SK-N-SH (cell line): ENCODE measurements around the gene CCDC93. TPM values are rescaled to one million over a fixed set of nuclear protein-coding genes. Genes with fewer than 3 reads are reported as not detected.
A peak's percentile ranks its signal among the peaks of the same experiment; 100 is the strongest.

ENCODE experiments used
- CTCF ChIA-PET: fragments of 300-600, 350-600 bp; formaldehyde crosslinking; extraction: SDS; loops from one replicate; lab custom pipeline; 2021; lab: Yijun Ruan, JAX
- POLR2A ChIA-PET: fragments of 350-600 bp; sonication (Branson Sonifier 250); formaldehyde crosslinking; extraction: SDS; loops from one replicate; lab custom pipeline; 2020; ENCODE audit warnings: antibody characterized with exemption, inconsistent platforms; lab: Yijun Ruan, JAX
- DNase-seq: peaks from one replicate; pipeline ENCODE4 v3.0.0; 2012
- H2AFZ ChIP-seq: fragments of 200-600 bp; sonication (generic); 2 replicates; pipeline ENCODE4 v1.8.1; 2016; ENCODE audit warnings: antibody characterized with exemption, mild to moderate bottlenecking, low read depth
- H3F3A ChIP-seq: fragments of 200-600 bp; sonication (generic); replicated peaks from 2 replicates; pipeline ENCODE3; 2016; ENCODE audit warnings: antibody characterized with exemption, mild to moderate bottlenecking; ENCODE audit not compliant: insufficient read depth
- H3K27ac ChIP-seq, 2 experiments: fragments of 200-500 bp in 1 of 2; fragments of 200-600 bp in 1 of 2; sonication (Bioruptor generic) in 1 of 2; sonication (generic), shearing (Covaris generic) in 1 of 2; 2 replicates each; pipeline versions ENCODE4 v1.5.1 to v1.6.1; 2014 to 2016; ENCODE audit warnings: low read depth in 2 of 2, inconsistent platforms in 1 of 2, low read length in 1 of 2, mild to moderate bottlenecking in 1 of 2, mixed read lengths in 1 of 2
- H3K27me3 ChIP-seq: fragments of 200-600 bp; sonication (generic), shearing (Covaris generic); 2 replicates; pipeline ENCODE4 v1.6.1; 2016; ENCODE audit warnings: mixed run types; ENCODE audit not compliant: insufficient read depth
- H3K36me3 ChIP-seq, 2 experiments: fragments of 200-500 bp in 1 of 2; fragments of 200-600 bp in 1 of 2; sonication (Bioruptor generic) in 1 of 2; sonication (generic) in 1 of 2; replicated peaks in 1 of 2; 2 replicates each; pipeline versions ENCODE3 to v1.5.1; 2014 to 2016; ENCODE audit warnings: low read length in 1 of 2, mild to moderate bottlenecking in 1 of 2; ENCODE audit not compliant: insufficient read depth in 2 of 2, control insufficient read depth in 1 of 2
- H3K4me1 ChIP-seq, 2 experiments: fragments of 200-500 bp in 1 of 2; fragments of 200-600 bp in 1 of 2; sonication (Bioruptor generic) in 1 of 2; sonication (generic), shearing (Covaris generic) in 1 of 2; 2 replicates each; pipeline versions ENCODE4 v1.5.1 to v1.6.1; 2014 to 2016; ENCODE audit warnings: low read depth in 1 of 2, low read length in 1 of 2, mixed run types in 1 of 2; ENCODE audit not compliant: insufficient read depth in 2 of 2, control insufficient read depth in 1 of 2
- H3K4me2 ChIP-seq: fragments of 200-600 bp; sonication (generic), shearing (Covaris generic); 2 replicates; pipeline ENCODE4 v1.6.1; 2017; ENCODE audit warnings: mixed run types
- H3K4me3 ChIP-seq, 2 experiments: fragments of 200-500 bp in 1 of 2; fragments of 200-600 bp in 1 of 2; sonication (Bioruptor generic) in 1 of 2; sonication (generic), shearing (Covaris generic) in 1 of 2; 2 replicates each; pipeline versions ENCODE4 v1.5.1 to v1.8.1; 2014 to 2016; ENCODE audit warnings: low read depth in 2 of 2, inconsistent platforms in 1 of 2, low read length in 1 of 2, mild to moderate bottlenecking in 1 of 2, mixed read lengths in 1 of 2, moderate library complexity in 1 of 2
- H3K79me2 ChIP-seq: fragments of 200-600 bp; sonication (generic); 2 replicates; pipeline ENCODE4 v1.8.1; 2017; ENCODE audit warnings: mild to moderate bottlenecking; ENCODE audit not compliant: insufficient read depth
- H3K9ac ChIP-seq: fragments of 200-600 bp; sonication (generic); 2 replicates; pipeline ENCODE4 v1.6.1; 2017; ENCODE audit warnings: mixed run types
- H3K9me2 ChIP-seq: fragments of 200-600 bp; sonication (generic); 2 replicates; pipeline ENCODE4 v1.6.1; 2017; ENCODE audit warnings: mixed run types
- H3K9me3 ChIP-seq: fragments of 200-600 bp; sonication (generic); 2 replicates; pipeline ENCODE4 v1.6.1; 2017; ENCODE audit warnings: mixed run types, mild to moderate bottlenecking, moderate library complexity
- H4K20me1 ChIP-seq: fragments of 200-600 bp; sonication (generic); 2 replicates; pipeline ENCODE4 v1.6.1; 2017; ENCODE audit warnings: mild to moderate bottlenecking, mixed run types; ENCODE audit not compliant: insufficient read depth
- ELF1 ChIP-seq: IDR thresholded peaks from 2 replicates; pipeline ENCODE4 v1.4.0; 2012
- EP300 ChIP-seq, 2 experiments: IDR thresholded peaks; 2 replicates each; pipeline versions ENCODE4 v1.4.0 to v1.6.1; 2012; ENCODE audit warnings: borderline replicate concordance in 1 of 2, low read depth in 1 of 2, low read length in 1 of 2
- FOSL2 ChIP-seq: IDR thresholded peaks from 2 replicates; pipeline ENCODE4 v1.4.0; 2012; ENCODE audit warnings: low read depth, mild to moderate bottlenecking, moderate library complexity, borderline replicate concordance
- FOXM1 ChIP-seq: IDR thresholded peaks from 2 replicates; pipeline ENCODE4 v1.4.0; 2012; ENCODE audit warnings: low read depth, mild to moderate bottlenecking
- GABPA ChIP-seq: IDR thresholded peaks from 2 replicates; pipeline ENCODE4 v1.4.0; 2012; ENCODE audit warnings: low read depth, mild to moderate bottlenecking
- GATA2 ChIP-seq: sonication (generic); formaldehyde crosslinking; IDR thresholded peaks from 2 replicates; pipeline ENCODE4 v1.5.0; 2020; ENCODE audit warnings: mild to moderate bottlenecking, missing genetic modification reagents
- JUND ChIP-seq: IDR thresholded peaks from 2 replicates; pipeline ENCODE4 v1.4.0; 2012
- MAX ChIP-seq: IDR thresholded peaks from 2 replicates; pipeline ENCODE4 v1.4.0; 2012; ENCODE audit warnings: low read depth
- MEF2A ChIP-seq: IDR thresholded peaks from 2 replicates; pipeline ENCODE4 v1.4.0; 2012; ENCODE audit warnings: low read depth, borderline replicate concordance
- MXI1 ChIP-seq: IDR thresholded peaks from 2 replicates; pipeline ENCODE4 v1.6.1; 2012; ENCODE audit warnings: mild to moderate bottlenecking, low read depth, low read length, improper control_type of control experiment
- NFIC ChIP-seq: IDR thresholded peaks from 2 replicates; pipeline ENCODE4 v1.4.0; 2012; ENCODE audit warnings: borderline replicate concordance
- NRF1 ChIP-seq: IDR thresholded peaks from 2 replicates; pipeline ENCODE4 v1.6.1; 2012; ENCODE audit warnings: low read depth, mild to moderate bottlenecking, low read length
- PBX3 ChIP-seq: IDR thresholded peaks from 2 replicates; pipeline ENCODE4; 2012
- POLR2AphosphoS5 ChIP-seq: IDR thresholded peaks from 2 replicates; pipeline ENCODE4 v1.6.1; 2012; ENCODE audit warnings: low read depth, low read length
- RAD21 ChIP-seq: IDR thresholded peaks from 2 replicates; pipeline ENCODE4 v1.6.1; 2012; ENCODE audit warnings: mild to moderate bottlenecking, low read length
- RCOR1 ChIP-seq: fragments of 150-350 bp; IDR thresholded peaks from 2 replicates; pipeline ENCODE4 v1.6.1; 2017; ENCODE audit warnings: antibody characterized with exemption, low read length
- RFX5 ChIP-seq: IDR thresholded peaks from 2 replicates; pipeline ENCODE4 v1.6.1; 2012; ENCODE audit warnings: mild to moderate bottlenecking, improper control_type of control experiment, low read length
- RXRA ChIP-seq: IDR thresholded peaks from 2 replicates; pipeline ENCODE4 v1.4.0; 2012; ENCODE audit warnings: low read depth, mild to moderate bottlenecking, borderline replicate concordance
- SIN3A ChIP-seq: IDR thresholded peaks from 2 replicates; pipeline ENCODE4 v1.6.1; 2012; ENCODE audit warnings: low read depth, mild to moderate bottlenecking, low read length, moderate library complexity, borderline replicate concordance
- TCF12 ChIP-seq: IDR thresholded peaks from 2 replicates; pipeline ENCODE4 v1.4.0; 2012
- TEAD4 ChIP-seq: IDR thresholded peaks from 2 replicates; pipeline ENCODE4 v1.4.0; 2012; ENCODE audit warnings: mild to moderate bottlenecking, borderline replicate concordance; ENCODE audit not compliant: insufficient read depth
- USF2 ChIP-seq: fragments of 150-350 bp; IDR thresholded peaks from 2 replicates; pipeline ENCODE4 v1.6.1; 2017; ENCODE audit warnings: antibody characterized with exemption, low read length, low read depth, borderline replicate concordance
- ZBTB33 ChIP-seq: IDR thresholded peaks from 2 replicates; pipeline ENCODE4 v1.4.0; 2012; ENCODE audit warnings: low read depth, borderline replicate concordance
- WGBS: methylation state at CpG from one replicate; pipeline ENCODE4 v1.1.6; 2017; ENCODE audit warnings: low lambda C conversion rate; 5-methylcytosine and 5-hydroxymethylcytosine counted together
- polyA plus RNA-seq, 3 experiments: library from polyadenylated mRNA; depleted of rRNA; stranded (reverse); fragments of >200 nt; gene quantifications; 2 replicates each; pipeline ENCODE4 v1.2.3, GENCODE V29; 2012

CCDC93 gene
- polyA plus RNA-seq, 1 of the 3 experiments (the other 2 are of a cell fraction), result 11.7 TPM

- TF ChIP-seq RCOR1, result no peak
- TF ChIP-seq NRF1, result no peak
- peak; percentile 95 for TF ChIP-seq PBX3
- no peak for TF ChIP-seq GABPA
- TF ChIP-seq GATA2, result no peak
- no peak for TF ChIP-seq RFX5
- TF ChIP-seq ZBTB33, result peak; percentile 67; the same call in 1 of the 2 replicates
- peak; percentile 99 for TF ChIP-seq FOSL2
- TF ChIP-seq JUND, result peak; percentile 97
- TF ChIP-seq ELF1, result no peak
- peak; percentile 90 for TF ChIP-seq TEAD4
- TF ChIP-seq NFIC, result peak; percentile 74; the same call in 1 of the 2 replicates
- peak; percentile 96 for TF ChIP-seq POLR2AphosphoS5
- peak; percentile 99 for TF ChIP-seq TCF12
- peak; percentile 85 for TF ChIP-seq FOXM1
- no peak for TF ChIP-seq RAD21
- TF ChIP-seq SIN3A, result no peak
- peak; percentile 78 for TF ChIP-seq MEF2A
- peak; percentile 58; the same call in 1 of the 2 replicates for TF ChIP-seq MAX
- peak; percentile 99 for TF ChIP-seq RXRA
- TF ChIP-seq MXI1, result no peak
- no peak for TF ChIP-seq USF2
- peak; percentile 89 to 96 for TF ChIP-seq EP300 (IDR thresholded peaks at IDR 0.05; ENCODE audit: borderline replicate concordance in 1 of 2, low read depth in 1 of 2, low read length in 1 of 2)
- H3K4me3 ChIP-seq, result peak overlapping the region in 1 of 2 experiments; percentile 42; a peak in 1 of 4 replicates
- no peaks in the 10 kb centered on the region for H3K27me3 ChIP-seq
- no peak overlapping the region for H2AFZ ChIP-seq
- H3K36me3 ChIP-seq, result peaks cover 7 to 19% of the 10 kb centered on the region in 2 experiments
- 63% methylated on average over 5 of the region's 5 CpGs for WGBS
- no peaks in the 10 kb centered on the region for H4K20me1 ChIP-seq
- H3K9me2 ChIP-seq, result no peaks in the 10 kb centered on the region
- CTCF ChIA-PET, result interaction anchor here (1.1 to 3.0 kb wide), 2 partner anchors 22 to 901 kb away, joined by 3 to 23 read pairs; no protein-coding TSS in a partner anchor
- no peak for DNase-seq
- H3K79me2 ChIP-seq, result peaks cover 26% of the 10 kb centered on the region; the same call in 1 of the 2 replicates
- peak overlapping the region; percentile 62 for H3K4me2 ChIP-seq
- H3K4me1 ChIP-seq, result peaks cover 27 to 53% of the 10 kb centered on the region in 2 experiments
- POLR2A ChIA-PET, result no interaction called here
- peaks cover 46% of the 10 kb centered on the region for H3F3A ChIP-seq
- H3K9ac ChIP-seq, result peak overlapping the region; percentile 79
- H3K9me3 ChIP-seq, result no peaks in the 10 kb centered on the region
- H3K27ac ChIP-seq, result peak overlapping the region; percentile 85 to 99
Measured at GRCh38 chr2:117980783-117981676, 32.8 kb downstream of the CCDC93 start.
